ENCODE data around the gene PDCD1LG2.

Gene PDCD1LG2

DNA sequence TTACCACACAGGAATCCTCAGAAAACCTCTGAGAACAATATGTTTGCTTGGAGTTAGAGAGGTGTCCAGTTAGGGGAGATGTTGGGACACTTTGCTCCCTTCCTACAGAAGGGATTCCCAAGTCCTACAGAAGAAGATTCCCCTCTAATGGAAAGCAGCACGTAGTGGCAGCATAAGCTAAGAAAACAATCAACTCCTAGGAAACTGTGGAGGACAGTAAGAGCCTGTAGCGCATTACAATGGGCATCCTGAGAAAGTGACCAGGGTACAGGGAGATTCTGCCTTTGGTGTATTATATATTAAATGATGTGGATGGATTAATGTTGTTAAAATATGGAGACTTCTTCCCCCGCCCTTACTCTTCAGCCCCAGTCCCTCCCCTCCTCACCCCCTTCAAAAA, 104.7 kb downstream of the PDCD1LG2 start:
- no peak for FAIRE-seq

DNA sequence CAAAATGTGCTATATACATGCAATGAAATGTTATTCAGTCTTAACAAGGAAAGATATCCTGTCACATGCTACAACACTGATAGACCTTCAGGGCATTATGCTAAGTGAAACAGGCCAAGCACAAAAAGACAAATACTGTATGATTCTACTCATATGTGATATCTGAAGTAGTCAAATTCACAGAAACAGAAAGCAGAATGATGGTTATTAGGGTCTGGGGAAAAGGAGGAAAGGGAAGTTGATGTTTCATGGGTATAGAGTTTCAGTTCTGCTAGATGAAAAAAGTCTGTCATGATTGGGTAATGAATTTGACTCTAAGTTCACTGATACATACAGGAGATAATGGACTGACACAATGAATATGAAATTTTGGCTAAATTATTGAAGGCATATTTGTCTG, 107.4 kb downstream of the PDCD1LG2 start:
- no peak for FAIRE-seq

DNA sequence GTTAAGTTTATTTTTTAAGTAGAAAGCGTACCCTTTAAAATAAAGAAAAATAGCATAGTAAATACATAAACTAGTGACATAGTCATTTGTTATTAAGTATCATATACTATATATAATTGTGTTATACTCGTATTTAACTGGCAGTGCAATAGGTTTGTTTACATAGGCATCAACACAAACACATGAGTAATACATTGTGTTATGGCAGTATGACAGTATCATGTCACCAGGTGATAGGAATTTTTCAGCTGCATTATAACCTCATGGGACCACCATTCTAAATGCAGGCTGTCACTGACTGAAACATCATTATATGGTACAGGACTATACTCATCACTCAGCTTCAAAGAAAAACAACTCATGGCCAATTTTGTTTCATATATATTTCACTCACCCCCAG, 110.2 kb downstream of the PDCD1LG2 start:
- FAIRE-seq, result no peak

Measured in islet of Langerhans (tissue), 1 donor.